Fibroblast of lung (primary cell): ENCODE results near the gene PEDS1.

Experiments
- EZH2 ChIP-seq: IDR thresholded peaks from 2 replicates; pipeline ENCODE4 v1.5.1; 2012; ENCODE audit warnings: low read length, control low read depth, mild to moderate bottlenecking; ENCODE audit errors: missing control alignments
- TF ChIP-seq, protein P1 (sequence below), 2 donors: IDR thresholded peaks in 1 of 2; conservative IDR thresholded peaks in 1 of 2; 1 replicate in 1 of 2; 2 replicates in 1 of 2; pipeline ENCODE4 v1.5.1; 2011 to 2012; ENCODE audit warnings: low read length in 2 of 2, control low read depth in 1 of 2, inconsistent platforms in 1 of 2, low read depth in 1 of 2, mild to moderate bottlenecking in 1 of 2

DNA sequence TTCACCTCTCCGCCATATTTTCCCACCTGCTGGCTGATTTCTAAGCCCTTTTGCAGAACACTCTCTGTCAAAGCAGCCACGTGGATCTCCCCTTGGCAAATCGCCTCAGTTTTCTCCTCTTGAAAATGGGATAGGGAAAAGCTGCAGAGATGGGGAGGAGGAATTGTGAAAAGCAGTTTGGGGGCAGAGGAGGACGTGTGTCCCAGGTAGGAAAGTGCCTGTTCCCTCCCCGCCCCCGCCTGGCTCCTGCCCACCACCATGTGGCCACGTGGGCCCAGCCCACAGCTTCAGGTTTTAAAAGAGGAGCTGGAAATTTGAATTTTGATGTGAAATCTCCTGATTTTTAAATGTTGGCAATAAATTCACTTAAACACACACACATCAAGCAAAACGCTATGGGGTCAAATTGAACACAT, 33.5 kb upstream of the PEDS1 start:
- no peak for TF ChIP-seq EZH2
- TF ChIP-seq, protein P1, sequence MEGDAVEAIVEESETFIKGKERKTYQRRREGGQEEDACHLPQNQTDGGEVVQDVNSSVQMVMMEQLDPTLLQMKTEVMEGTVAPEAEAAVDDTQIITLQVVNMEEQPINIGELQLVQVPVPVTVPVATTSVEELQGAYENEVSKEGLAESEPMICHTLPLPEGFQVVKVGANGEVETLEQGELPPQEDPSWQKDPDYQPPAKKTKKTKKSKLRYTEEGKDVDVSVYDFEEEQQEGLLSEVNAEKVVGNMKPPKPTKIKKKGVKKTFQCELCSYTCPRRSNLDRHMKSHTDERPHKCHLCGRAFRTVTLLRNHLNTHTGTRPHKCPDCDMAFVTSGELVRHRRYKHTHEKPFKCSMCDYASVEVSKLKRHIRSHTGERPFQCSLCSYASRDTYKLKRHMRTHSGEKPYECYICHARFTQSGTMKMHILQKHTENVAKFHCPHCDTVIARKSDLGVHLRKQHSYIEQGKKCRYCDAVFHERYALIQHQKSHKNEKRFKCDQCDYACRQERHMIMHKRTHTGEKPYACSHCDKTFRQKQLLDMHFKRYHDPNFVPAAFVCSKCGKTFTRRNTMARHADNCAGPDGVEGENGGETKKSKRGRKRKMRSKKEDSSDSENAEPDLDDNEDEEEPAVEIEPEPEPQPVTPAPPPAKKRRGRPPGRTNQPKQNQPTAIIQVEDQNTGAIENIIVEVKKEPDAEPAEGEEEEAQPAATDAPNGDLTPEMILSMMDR (conservative IDR thresholded peaks at IDR 0.05 in 1 of 2, IDR thresholded peaks at IDR 0.05 in 1 of 2; ENCODE audit: low read depth in 1 of 2, low read length in 2 of 2): no peak
